Common myeloid progenitor, CD34-positive (primary cell): ENCODE measurements around the gene MEF2D.

Experiments used
- CTCF ChIA-PET: fragments of 350-600 bp; sonication (Branson Sonifier 250); formaldehyde crosslinking; loops from one replicate; lab custom pipeline; 2021; ENCODE audit warnings: antibody characterized with exemption; lab: Charles Lee
- POLR2A ChIA-PET: fragments of 350-600 bp; sonication (Branson Sonifier 250); formaldehyde crosslinking; loops from one replicate; lab custom pipeline; 2021; ENCODE audit warnings: antibody characterized with exemption; lab: Charles Lee
- DNase-seq, 3 donors: peaks; one replicate each; pipeline versions ENCODE4 v3.0.0 to v3.0.0-alpha.2; 2013
- H3K27ac ChIP-seq, 2 experiments: 1 replicate in 1 of 2; 2 replicates in 1 of 2; pipeline ENCODE4 v1.7.0; 2013; ENCODE audit warnings: inconsistent platforms in 2 of 2, low read length in 2 of 2, mild to moderate bottlenecking in 2 of 2, low read depth in 1 of 2, moderate library complexity in 1 of 2; ENCODE audit not compliant: severe bottlenecking in 2 of 2, insufficient read depth in 1 of 2, poor library complexity in 1 of 2
- H3K27me3 ChIP-seq, 5 experiments: replicated peaks in 2 of 5; 1 replicate in 3 of 5; 2 replicates in 2 of 5; pipeline versions ENCODE4 v1.6.1 to v1.7.0; 2013; ENCODE audit warnings: low read length in 4 of 5, mild to moderate bottlenecking in 2 of 5, moderate library complexity in 2 of 5, inconsistent platforms in 1 of 5; ENCODE audit not compliant: insufficient read depth in 5 of 5, control insufficient read depth in 4 of 5
- H3K36me3 ChIP-seq, 4 experiments: 1 replicate in 2 of 4; 2 replicates in 2 of 4; pipeline versions ENCODE4 v1.6.1 to v1.7.0; 2013; ENCODE audit warnings: low read length in 3 of 4, control low read depth in 1 of 4, mild to moderate bottlenecking in 1 of 4; ENCODE audit not compliant: control insufficient read depth in 4 of 4, insufficient read depth in 4 of 4
- H3K4me1 ChIP-seq, 4 experiments: 1 replicate in 3 of 4; 2 replicates in 1 of 4; pipeline versions ENCODE4 v1.6.1 to v1.7.1; 2013; ENCODE audit warnings: low read length in 3 of 4, mild to moderate bottlenecking in 3 of 4, control low read depth in 1 of 4, inconsistent platforms in 1 of 4, moderate library complexity in 1 of 4; ENCODE audit not compliant: control insufficient read depth in 4 of 4, insufficient read depth in 4 of 4; ENCODE audit errors: control extremely low read depth in 1 of 4
- H3K4me3 ChIP-seq, 7 experiments: 1 replicate in 4 of 7; 2 replicates in 3 of 7; pipeline versions ENCODE4 v1.5.1 to v1.7.0; 2013; ENCODE audit warnings: mild to moderate bottlenecking in 7 of 7, low read length in 6 of 7, moderate library complexity in 6 of 7, inconsistent platforms in 2 of 7, low read depth in 2 of 7, control low read depth in 1 of 7; ENCODE audit not compliant: insufficient read depth in 4 of 7, control insufficient read depth in 1 of 7; ENCODE audit errors: extremely low read depth in 1 of 7
- H3K9me3 ChIP-seq, 5 experiments: 1 replicate in 4 of 5; 2 replicates in 1 of 5; pipeline versions ENCODE4 v1.6.1 to v1.7.1; 2013; ENCODE audit warnings: low read length in 4 of 5, mild to moderate bottlenecking in 2 of 5, inconsistent platforms in 1 of 5, low read depth in 1 of 5, moderate library complexity in 1 of 5; ENCODE audit not compliant: control insufficient read depth in 4 of 5, insufficient read depth in 2 of 5; ENCODE audit errors: control extremely low read depth in 1 of 5
- WGBS: methylation state at CpG from one replicate; pipeline ENCODE4 v1.1.5; 2013; ENCODE audit not compliant: insufficient coverage; 5-methylcytosine and 5-hydroxymethylcytosine counted together

Gene MEF2D

DNA sequence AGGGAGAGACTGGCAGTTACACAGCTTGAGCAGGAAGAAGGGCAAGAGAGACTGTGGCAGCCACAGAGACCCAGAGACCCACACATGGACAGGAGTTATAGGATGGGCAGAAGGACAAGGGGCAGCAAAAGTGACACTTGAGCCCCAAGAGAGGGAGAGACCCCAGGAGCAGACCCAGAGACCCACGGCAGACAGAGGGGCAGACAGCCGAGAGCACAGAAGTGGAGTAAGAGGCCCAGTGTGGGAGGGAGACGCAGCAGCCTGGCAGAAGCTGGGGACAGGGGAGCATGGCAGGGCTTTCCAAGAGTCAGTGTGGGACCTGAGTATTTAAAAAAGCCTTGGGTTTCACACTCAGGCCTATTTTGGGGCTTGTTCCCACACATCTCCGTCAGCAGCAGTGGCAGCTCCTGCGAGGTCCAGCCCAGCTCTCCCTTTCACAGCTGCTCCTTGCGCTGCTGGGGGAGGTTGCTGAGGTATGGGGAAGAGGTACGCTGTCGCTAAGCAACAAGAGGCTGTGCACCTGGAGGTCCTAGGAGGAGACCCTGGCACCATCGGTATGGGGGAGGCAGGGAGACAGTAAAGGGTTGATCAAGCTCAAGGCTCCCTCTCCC lies 9.0 kb upstream of the MEF2D start:
- DNase-seq: no peak
- Histone ChIP-seq H3K27ac (no peak overlapping the region), H3K36me3 (no peaks in the 10 kb centered on the region), H3K9me3 (no peaks in the 10 kb centered on the region), H3K4me3 (no peak overlapping the region), H3K4me1 (peaks cover 1 to 40% (median 28%) of the 10 kb centered on the region in 4 experiments), H3K27me3 (no peaks in the 10 kb centered on the region)
- 95% methylated on average over 8 of the region's 9 CpGs for WGBS
- ChIA-PET POLR2A (interaction anchor here (1.2 kb wide), 1 partner anchor 9 kb away, joined by 3 read pairs; the partner anchor contains the start of gene MEF2D), CTCF (interaction anchor here (1.0 to 3.8 kb wide), 7 partner anchors 12 to 30 kb away, joined by 3 to 23 read pairs (median 3); no protein-coding TSS in a partner anchor)

DNA sequence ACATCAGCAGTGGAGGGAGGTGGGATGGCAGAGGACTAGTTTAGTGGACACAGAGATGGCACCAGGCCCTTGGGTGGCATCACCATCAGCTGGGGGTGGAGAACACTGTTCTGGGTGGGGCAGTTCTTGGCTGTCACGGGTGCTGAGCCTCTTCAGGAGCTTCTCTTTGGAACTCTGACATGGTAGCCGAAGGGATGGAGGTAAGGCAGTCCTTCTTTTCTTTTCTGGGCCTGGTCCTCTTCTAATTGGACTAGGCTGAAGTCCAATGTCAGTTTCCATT lies 8.3 kb upstream of the MEF2D start:
- Histone ChIP-seq H3K27me3 (no peaks in the 10 kb centered on the region), H3K4me3 (no peak overlapping the region), H3K27ac (peak overlapping the region in 1 of 2 experiments; percentile 27), H3K36me3 (no peaks in the 10 kb centered on the region), H3K9me3 (no peaks in the 10 kb centered on the region), H3K4me1 (peaks cover 8 to 46% (median 35%) of the 10 kb centered on the region in 4 experiments)
- WGBS: 100% methylated on average over 2 of the region's 2 CpGs
- DNase-seq: no peak
- CTCF ChIA-PET: interaction anchor here (1.0 to 3.8 kb wide), 7 partner anchors 12 to 82 kb away, joined by 3 to 23 read pairs (median 3); no protein-coding TSS in a partner anchor
- POLR2A ChIA-PET: no interaction called here

DNA sequence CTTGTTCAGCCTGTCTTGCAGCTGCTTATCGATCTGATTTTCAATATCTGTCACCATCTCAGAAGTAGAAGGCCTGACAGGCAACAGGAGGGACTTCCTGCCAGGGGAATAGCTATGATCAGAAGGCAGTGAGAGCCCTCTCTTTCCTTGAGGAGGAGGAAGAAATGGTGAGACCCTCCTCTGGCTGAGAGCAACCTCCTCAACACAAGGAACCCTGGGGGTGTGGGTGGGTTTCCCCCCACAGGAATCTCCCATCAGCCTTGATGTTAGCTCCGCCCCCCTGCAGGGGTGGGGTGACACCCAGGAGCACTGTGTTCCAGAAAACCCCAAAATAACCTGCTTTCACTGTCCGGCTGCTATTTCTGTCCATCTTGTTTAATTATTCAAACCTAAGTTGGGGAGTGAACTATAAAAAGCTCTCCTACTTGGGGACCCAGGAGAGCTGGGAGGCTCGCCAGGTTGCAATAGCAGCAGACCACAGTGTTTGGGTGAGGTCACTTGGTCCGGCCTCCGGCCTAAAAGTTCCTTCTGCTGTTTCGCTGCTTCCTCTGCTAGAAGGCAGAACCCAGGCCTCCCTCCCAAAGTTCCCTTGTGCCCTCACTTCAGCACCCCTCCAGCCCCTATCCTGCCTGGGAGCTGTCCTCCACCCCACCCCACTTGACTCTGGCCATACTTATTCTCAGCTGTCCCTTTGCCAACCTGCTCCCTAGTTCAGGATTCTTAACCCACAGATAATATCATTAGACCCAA lies 7.8 kb upstream of the MEF2D start:
- Histone ChIP-seq H3K4me1 (peaks cover 13 to 51% (median 40%) of the 10 kb centered on the region in 4 experiments), H3K27ac (peak overlapping the region in 1 of 2 experiments; percentile 27), H3K27me3 (no peaks in the 10 kb centered on the region), H3K4me3 (no peak overlapping the region), H3K36me3 (no peaks in the 10 kb centered on the region), H3K9me3 (no peaks in the 10 kb centered on the region)
- DNase-seq: no peak
- CTCF ChIA-PET: interaction anchor here (0.8 to 3.8 kb wide), 13 partner anchors 10 to 133 kb away, joined by 3 to 23 read pairs (median 3); no protein-coding TSS in a partner anchor
- POLR2A ChIA-PET: interaction anchor here (0.6 to 0.7 kb wide), 2 partner anchors 16 to 74 kb away, joined by 3 to 4 read pairs; no protein-coding TSS in a partner anchor
- WGBS: 41% methylated on average over 4 of the region's 7 CpGs

GRCh38 chr1:156506450-156506849 lies 5.9 kb upstream of the MEF2D start:
- DNase-seq: no peak
- no peaks in the 10 kb centered on the region for H3K36me3 ChIP-seq
- 100% methylated on average over 2 of the region's 2 CpGs for WGBS
- peaks cover 21 to 71% (median 59%) of the 10 kb centered on the region in 4 experiments for H3K4me1 ChIP-seq
- H3K4me3 ChIP-seq: no peak overlapping the region
- ChIA-PET POLR2A (no interaction called here), CTCF (interaction anchor here (0.7 to 3.8 kb wide), 2 partner anchors 10 to 19 kb away, joined by 4 to 23 read pairs; no protein-coding TSS in a partner anchor)
- no peaks in the 10 kb centered on the region for H3K9me3 ChIP-seq
- H3K27ac ChIP-seq: no peak overlapping the region
- no peaks in the 10 kb centered on the region for H3K27me3 ChIP-seq

DNA sequence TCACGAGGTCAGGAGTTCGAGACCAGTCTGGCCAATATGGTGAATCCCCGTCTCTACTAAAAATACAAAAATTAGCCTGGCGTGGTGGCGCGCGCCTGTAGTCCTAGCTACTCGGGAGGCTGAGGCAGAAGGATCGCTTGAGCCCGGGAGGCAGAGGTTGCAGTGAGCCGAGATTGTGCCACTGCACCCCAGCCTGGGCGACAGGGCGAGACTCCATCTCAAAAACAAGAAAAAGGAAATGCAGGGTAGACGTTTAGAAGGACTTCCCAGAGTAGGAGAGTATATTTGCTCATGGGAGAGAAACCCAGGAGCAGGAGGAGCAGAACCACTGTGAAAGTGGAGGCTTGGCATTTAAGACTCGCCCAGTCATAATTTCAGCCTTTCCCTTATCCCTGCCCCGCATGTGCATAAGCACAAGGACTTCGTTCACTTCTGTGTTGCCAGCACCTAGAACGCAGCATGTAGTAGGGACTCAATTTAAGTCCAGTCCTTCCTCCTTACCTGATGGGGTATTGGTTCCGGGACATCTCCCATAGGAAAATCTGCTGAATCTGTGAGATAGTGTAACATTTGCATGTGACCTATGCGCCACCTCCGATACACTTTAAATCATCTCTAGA lies 5.2 kb upstream of the MEF2D start:
- Histone ChIP-seq H3K9me3 (no peaks in the 10 kb centered on the region), H3K4me1 (peaks cover 21 to 73% (median 61%) of the 10 kb centered on the region in 4 experiments), H3K36me3 (no peaks in the 10 kb centered on the region), H3K27ac (peak overlapping the region; percentile 91 to 97), H3K4me3 (peak overlapping the region in 3 of 7 experiments; percentile 43 to 58 (median 54)), H3K27me3 (no peaks in the 10 kb centered on the region)
- WGBS: 85% methylated on average over 15 of the region's 21 CpGs
- ChIA-PET POLR2A (interaction anchor here (1.3 to 1.8 kb wide), 3 partner anchors 17 to 25 kb away, joined by 4 to 8 read pairs (median 6); no protein-coding TSS in a partner anchor), CTCF (interaction anchor here (1.4 to 11.5 kb wide), 3 partner anchors 16 to 76 kb away, joined by 7 to 114 read pairs (median 104); no protein-coding TSS in a partner anchor)
- DNase-seq: no peak

- Histone ChIP-seq H3K9me3 (no peaks in the 10 kb centered on the region), H3K36me3 (no peaks in the 10 kb centered on the region), H3K27ac (peak overlapping the region; percentile 95 to 97), H3K4me3 (peak overlapping the region in 5 of 7 experiments; percentile 19 to 58 (median 52)), H3K4me1 (peaks cover 21 to 72% (median 61%) of the 10 kb centered on the region in 4 experiments), H3K27me3 (no peaks in the 10 kb centered on the region)
- ChIA-PET CTCF (interaction anchor here (1.0 to 11.5 kb wide), 6 partner anchors 15 to 82 kb away, joined by 3 to 114 read pairs (median 6); no protein-coding TSS in a partner anchor), POLR2A (interaction anchor here (0.5 to 1.8 kb wide), 6 partner anchors 9 to 48 kb away, joined by 3 to 8 read pairs (median 4); no protein-coding TSS in a partner anchor)
- DNase-seq: peak; percentile 99 to 100 (median 100)
- 0% methylated on average over 28 of the region's 45 CpGs for WGBS
Observed at GRCh38 chr1:156504821-156505678, 4.5 kb upstream of the MEF2D start.
